Keratinocyte (primary cell): ENCODE results near the gene WDR1.

Experiments used
- CTCF ChIP-seq, 3 experiments: IDR thresholded peaks in 1 of 3; conservative IDR thresholded peaks in 1 of 3; optimal IDR thresholded peaks in 1 of 3; 2 replicates in 2 of 3; 3 replicates in 1 of 3; pipeline versions ENCODE3 to v1.5.1; 2011; ENCODE audit warnings: low read length in 3 of 3, mild to moderate bottlenecking in 3 of 3, moderate library complexity in 2 of 3, control low read depth in 1 of 3, inconsistent platforms in 1 of 3; ENCODE audit not compliant: insufficient read depth in 2 of 3; ENCODE audit errors: extremely low read depth in 1 of 3
- EZH2 ChIP-seq: IDR thresholded peaks from one replicate; pipeline ENCODE4 v1.6.1; 2012; ENCODE audit warnings: inconsistent platforms, mild to moderate bottlenecking, low read length, moderate library complexity

GRCh38 chr4:10077076-10077475, 39.5 kb downstream of the WDR1 start:
- no peak for TF ChIP-seq CTCF (optimal IDR thresholded peaks at IDR 0.05 in 1 of 3, IDR thresholded peaks at IDR 0.05 in 1 of 3, conservative IDR thresholded peaks at IDR 0.05 in 1 of 3; ENCODE audit: extremely low read depth in 1 of 3, insufficient read depth in 2 of 3, low read length in 3 of 3)
- no peak for TF ChIP-seq EZH2
